SK-N-SH (cell line): ENCODE results near the gene PNKD. TPM values are rescaled to one million over a fixed set of nuclear protein-coding genes. Genes with fewer than 3 reads are reported as not detected.

ENCODE experiments used
- CTCF ChIA-PET: fragments of 300-600, 350-600 bp; formaldehyde crosslinking; extraction: SDS; loops from one replicate; lab custom pipeline; 2021; lab: Yijun Ruan, JAX
- POLR2A ChIA-PET: fragments of 350-600 bp; sonication (Branson Sonifier 250); formaldehyde crosslinking; extraction: SDS; loops from one replicate; lab custom pipeline; 2020; ENCODE audit warnings: antibody characterized with exemption, inconsistent platforms; lab: Yijun Ruan, JAX
- DNase-seq: peaks from one replicate; pipeline ENCODE4 v3.0.0; 2012
- H2AFZ ChIP-seq: fragments of 200-600 bp; sonication (generic); 2 replicates; pipeline ENCODE4 v1.8.1; 2016; ENCODE audit warnings: antibody characterized with exemption, mild to moderate bottlenecking, low read depth
- H3F3A ChIP-seq: fragments of 200-600 bp; sonication (generic); replicated peaks from 2 replicates; pipeline ENCODE3; 2016; ENCODE audit warnings: antibody characterized with exemption, mild to moderate bottlenecking; ENCODE audit not compliant: insufficient read depth
- H3K27ac ChIP-seq, 2 experiments: fragments of 200-500 bp in 1 of 2; fragments of 200-600 bp in 1 of 2; sonication (Bioruptor generic) in 1 of 2; sonication (generic), shearing (Covaris generic) in 1 of 2; 2 replicates each; pipeline versions ENCODE4 v1.5.1 to v1.6.1; 2014 to 2016; ENCODE audit warnings: low read depth in 2 of 2, inconsistent platforms in 1 of 2, low read length in 1 of 2, mild to moderate bottlenecking in 1 of 2, mixed read lengths in 1 of 2
- H3K27me3 ChIP-seq: fragments of 200-600 bp; sonication (generic), shearing (Covaris generic); 2 replicates; pipeline ENCODE4 v1.6.1; 2016; ENCODE audit warnings: mixed run types; ENCODE audit not compliant: insufficient read depth
- H3K36me3 ChIP-seq, 2 experiments: fragments of 200-500 bp in 1 of 2; fragments of 200-600 bp in 1 of 2; sonication (Bioruptor generic) in 1 of 2; sonication (generic) in 1 of 2; replicated peaks in 1 of 2; 2 replicates each; pipeline versions ENCODE3 to v1.5.1; 2014 to 2016; ENCODE audit warnings: low read length in 1 of 2, mild to moderate bottlenecking in 1 of 2; ENCODE audit not compliant: insufficient read depth in 2 of 2, control insufficient read depth in 1 of 2
- H3K4me1 ChIP-seq, 2 experiments: fragments of 200-500 bp in 1 of 2; fragments of 200-600 bp in 1 of 2; sonication (Bioruptor generic) in 1 of 2; sonication (generic), shearing (Covaris generic) in 1 of 2; 2 replicates each; pipeline versions ENCODE4 v1.5.1 to v1.6.1; 2014 to 2016; ENCODE audit warnings: low read depth in 1 of 2, low read length in 1 of 2, mixed run types in 1 of 2; ENCODE audit not compliant: insufficient read depth in 2 of 2, control insufficient read depth in 1 of 2
- H3K4me2 ChIP-seq: fragments of 200-600 bp; sonication (generic), shearing (Covaris generic); 2 replicates; pipeline ENCODE4 v1.6.1; 2017; ENCODE audit warnings: mixed run types
- H3K4me3 ChIP-seq, 2 experiments: fragments of 200-500 bp in 1 of 2; fragments of 200-600 bp in 1 of 2; sonication (Bioruptor generic) in 1 of 2; sonication (generic), shearing (Covaris generic) in 1 of 2; 2 replicates each; pipeline versions ENCODE4 v1.5.1 to v1.8.1; 2014 to 2016; ENCODE audit warnings: low read depth in 2 of 2, inconsistent platforms in 1 of 2, low read length in 1 of 2, mild to moderate bottlenecking in 1 of 2, mixed read lengths in 1 of 2, moderate library complexity in 1 of 2
- H3K79me2 ChIP-seq: fragments of 200-600 bp; sonication (generic); 2 replicates; pipeline ENCODE4 v1.8.1; 2017; ENCODE audit warnings: mild to moderate bottlenecking; ENCODE audit not compliant: insufficient read depth
- H3K9ac ChIP-seq: fragments of 200-600 bp; sonication (generic); 2 replicates; pipeline ENCODE4 v1.6.1; 2017; ENCODE audit warnings: mixed run types
- H3K9me2 ChIP-seq: fragments of 200-600 bp; sonication (generic); 2 replicates; pipeline ENCODE4 v1.6.1; 2017; ENCODE audit warnings: mixed run types
- H3K9me3 ChIP-seq: fragments of 200-600 bp; sonication (generic); 2 replicates; pipeline ENCODE4 v1.6.1; 2017; ENCODE audit warnings: mixed run types, mild to moderate bottlenecking, moderate library complexity
- H4K20me1 ChIP-seq: fragments of 200-600 bp; sonication (generic); 2 replicates; pipeline ENCODE4 v1.6.1; 2017; ENCODE audit warnings: mild to moderate bottlenecking, mixed run types; ENCODE audit not compliant: insufficient read depth
- CHD2 ChIP-seq: fragments of 150-350 bp; IDR thresholded peaks from 2 replicates; pipeline ENCODE4 v1.6.1; 2018; ENCODE audit warnings: low read length; ENCODE audit not compliant: partially characterized antibody
- CTCF ChIP-seq: fragments of 200-600 bp; sonication (generic); IDR thresholded peaks from 2 replicates; pipeline ENCODE4 v1.6.1; 2017; ENCODE audit warnings: antibody characterized with exemption, mild to moderate bottlenecking, moderate library complexity
- ELF1 ChIP-seq: IDR thresholded peaks from 2 replicates; pipeline ENCODE4 v1.4.0; 2012
- EP300 ChIP-seq, 2 experiments: IDR thresholded peaks; 2 replicates each; pipeline versions ENCODE4 v1.4.0 to v1.6.1; 2012; ENCODE audit warnings: borderline replicate concordance in 1 of 2, low read depth in 1 of 2, low read length in 1 of 2
- FOXJ3 ChIP-seq: sonication (generic); formaldehyde crosslinking; IDR thresholded peaks from 2 replicates; pipeline ENCODE4 v1.5.1; 2020; ENCODE audit warnings: mild to moderate bottlenecking, missing genetic modification reagents
- IRF3 ChIP-seq: fragments of 150-350 bp; IDR thresholded peaks from 2 replicates; pipeline ENCODE4 v1.6.1; 2016; ENCODE audit warnings: mild to moderate bottlenecking, low read depth, low read length
- JUND ChIP-seq: IDR thresholded peaks from 2 replicates; pipeline ENCODE4 v1.4.0; 2012
- MAX ChIP-seq: IDR thresholded peaks from 2 replicates; pipeline ENCODE4 v1.4.0; 2012; ENCODE audit warnings: low read depth
- NFIC ChIP-seq: IDR thresholded peaks from 2 replicates; pipeline ENCODE4 v1.4.0; 2012; ENCODE audit warnings: borderline replicate concordance
- PBX3 ChIP-seq: IDR thresholded peaks from 2 replicates; pipeline ENCODE4; 2012
- RAD21 ChIP-seq: IDR thresholded peaks from 2 replicates; pipeline ENCODE4 v1.6.1; 2012; ENCODE audit warnings: mild to moderate bottlenecking, low read length
- RFX5 ChIP-seq: IDR thresholded peaks from 2 replicates; pipeline ENCODE4 v1.6.1; 2012; ENCODE audit warnings: mild to moderate bottlenecking, improper control_type of control experiment, low read length
- TAF1 ChIP-seq: IDR thresholded peaks from 2 replicates; pipeline ENCODE4 v1.6.1; 2012; ENCODE audit warnings: low read depth, mild to moderate bottlenecking, low read length, moderate library complexity, borderline replicate concordance
- TEAD4 ChIP-seq: IDR thresholded peaks from 2 replicates; pipeline ENCODE4 v1.4.0; 2012; ENCODE audit warnings: mild to moderate bottlenecking, borderline replicate concordance; ENCODE audit not compliant: insufficient read depth
- USF1 ChIP-seq: IDR thresholded peaks from 2 replicates; pipeline ENCODE4 v1.4.0; 2012; ENCODE audit warnings: low read depth, borderline replicate concordance
- ZBTB33 ChIP-seq: IDR thresholded peaks from 2 replicates; pipeline ENCODE4 v1.4.0; 2012; ENCODE audit warnings: low read depth, borderline replicate concordance
- WGBS: methylation state at CpG from one replicate; pipeline ENCODE4 v1.1.6; 2017; ENCODE audit warnings: low lambda C conversion rate; 5-methylcytosine and 5-hydroxymethylcytosine counted together
- polyA plus RNA-seq, 3 experiments: library from polyadenylated mRNA; depleted of rRNA; stranded (reverse); fragments of >200 nt; gene quantifications; 2 replicates each; pipeline ENCODE4 v1.2.3, GENCODE V29; 2012

The PNKD gene
- polyA plus RNA-seq, 1 of the 3 experiments (the other 2 are of a cell fraction) = 101 TPM

GRCh38 chr2:218271487-218271797 is 1.1 kb downstream of the PNKD start:
- H3K9ac ChIP-seq = peak overlapping the region; percentile 68
- peaks cover 51% of the 10 kb centered on the region for H3K79me2 ChIP-seq
- no peaks in the 10 kb centered on the region for H3F3A ChIP-seq
- WGBS = 52% methylated on average over 4 of the region's 4 CpGs
- H3K36me3 ChIP-seq = peaks cover 28 to 37% of the 10 kb centered on the region in 2 experiments
- peak overlapping the region; percentile 94 for H3K4me2 ChIP-seq
- no peaks in the 10 kb centered on the region for H3K27me3 ChIP-seq
- CTCF ChIA-PET = interaction anchor here (0.6 to 5.7 kb wide), 19 partner anchors 10 to 194 kb away, joined by 3 to 47 read pairs (median 6); partner anchors contain the start of genes CATIP and GPBAR1
- DNase-seq = no peak
- no peaks in the 10 kb centered on the region for H3K9me2 ChIP-seq
- H3K27ac ChIP-seq = no peak overlapping the region
- peak overlapping the region; percentile 85 to 98 for H3K4me3 ChIP-seq
- no peak overlapping the region for H2AFZ ChIP-seq
- H3K9me3 ChIP-seq = no peaks in the 10 kb centered on the region
- POLR2A ChIA-PET = interaction anchor here (0.9 kb wide), 1 partner anchor 9 kb away, joined by 3 read pairs; no protein-coding TSS in a partner anchor
- peaks cover 6% of the 10 kb centered on the region; the same call in 1 of the 2 replicates for H4K20me1 ChIP-seq
- TF ChIP-seq RAD21 (no peak), RFX5 (no peak), FOXJ3 (CRISPR knock-in tag) (no peak), CHD2 (no peak), EP300 (IDR thresholded peaks at IDR 0.05; ENCODE audit: borderline replicate concordance in 1 of 2, low read depth in 1 of 2, low read length in 1 of 2) (no peak), TAF1 (no peak), MAX (no peak), TEAD4 (no peak), PBX3 (no peak), JUND (no peak), ELF1 (no peak), NFIC (no peak), IRF3 (no peak), USF1 (no peak), ZBTB33 (no peak), CTCF (no peak)
- H3K4me1 ChIP-seq = peaks cover 14 to 19% of the 10 kb centered on the region in 2 experiments; a peak in 1 of 4 replicates
